Measurements from ENCODE around the gene LENG8.

The LENG8 gene

DNA sequence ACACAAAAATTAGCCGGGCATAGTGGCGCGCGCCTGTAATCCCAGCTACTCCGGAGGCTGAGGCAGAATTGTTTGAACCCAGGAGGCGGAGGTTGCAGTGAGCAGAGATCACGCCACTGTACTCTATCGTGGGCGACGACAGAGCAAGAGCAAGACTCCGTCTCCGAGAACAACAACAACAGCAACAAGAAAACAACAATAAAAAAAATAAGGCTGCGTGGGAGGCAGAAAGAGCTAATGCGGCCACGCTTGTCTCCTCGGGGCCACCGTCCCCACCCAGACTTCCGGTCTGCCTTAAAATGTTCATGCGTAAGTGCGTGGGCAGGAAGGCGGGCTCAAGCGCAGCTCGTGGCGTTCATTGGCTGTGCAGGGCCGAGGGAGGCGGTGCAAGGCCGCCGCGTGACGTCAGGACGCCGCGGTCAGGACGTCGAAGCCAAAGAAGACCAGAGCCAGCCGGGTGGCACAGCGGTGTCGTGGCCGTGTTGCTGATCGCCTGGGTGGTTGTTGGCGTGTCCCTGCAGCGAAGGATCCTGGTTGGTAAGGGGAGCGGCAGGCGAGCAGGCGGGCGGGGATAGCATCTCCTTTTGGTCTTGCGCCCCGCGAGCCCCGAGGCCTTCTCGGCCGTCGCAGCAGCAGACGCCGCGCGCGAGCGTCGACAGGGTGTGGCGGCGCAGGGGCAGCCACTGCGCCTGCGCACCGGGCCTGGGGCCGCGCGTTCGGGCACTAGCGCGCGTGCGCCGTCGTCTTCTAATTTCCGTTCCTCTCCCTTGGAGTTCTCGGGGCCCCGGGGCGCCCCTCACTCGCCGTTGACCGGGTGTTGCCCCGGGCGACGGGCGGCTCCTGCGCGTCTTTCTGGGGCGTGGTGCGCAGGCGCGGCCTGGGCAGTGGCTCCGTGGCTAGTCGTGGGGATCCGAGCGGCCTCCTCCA lies at the start of gene LENG8:
LENG8 (plus strand) TSS at position 426 of the 927 bp plus-strand sequence. CDS start 2,146 bp downstream, outside the sequence.
- peak; percentile 76 to 98 (median 96) for DNase-seq

DNA sequence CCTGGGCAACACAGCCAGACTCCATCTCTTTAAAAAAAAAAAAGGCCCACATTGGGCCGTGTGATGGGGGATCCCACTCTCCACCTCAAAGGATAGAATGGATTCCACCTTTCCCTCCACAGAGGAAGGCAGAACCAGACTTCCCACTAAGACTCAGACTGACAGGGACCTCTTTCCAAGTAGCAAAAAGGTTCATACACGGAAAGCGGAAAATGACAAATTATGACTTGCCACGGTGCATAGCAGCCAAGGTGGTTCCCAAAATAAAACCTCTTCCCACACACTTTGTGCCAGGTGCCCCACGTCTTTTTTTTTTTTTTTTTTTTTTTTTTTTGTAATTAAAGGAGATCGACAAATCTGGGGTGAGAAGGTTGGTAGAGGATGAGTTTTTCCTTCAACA lies 48.1 kb upstream of the LENG8 start:
- no peak for DNase-seq

DNA sequence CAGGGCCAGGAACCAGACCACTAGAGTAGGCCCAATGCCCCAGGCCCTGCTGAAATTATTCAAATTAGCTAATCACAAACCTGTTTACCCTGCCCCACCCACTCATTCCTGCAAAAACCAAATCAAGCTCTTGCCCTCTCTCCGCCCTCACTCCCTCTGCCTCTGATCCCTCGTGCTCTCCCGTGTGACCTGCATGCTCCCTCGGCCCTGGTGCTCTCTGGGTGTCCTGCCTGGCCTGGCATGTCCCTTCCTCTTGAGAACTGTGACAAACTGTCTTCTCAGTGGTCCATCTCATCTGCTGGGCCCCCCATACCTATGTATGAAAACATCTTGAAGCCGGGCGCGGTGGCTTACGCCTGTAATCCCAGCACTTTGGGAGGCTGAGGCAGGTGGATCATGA lies 45.9 kb upstream of the LENG8 start:
- DNase-seq: no peak

DNA sequence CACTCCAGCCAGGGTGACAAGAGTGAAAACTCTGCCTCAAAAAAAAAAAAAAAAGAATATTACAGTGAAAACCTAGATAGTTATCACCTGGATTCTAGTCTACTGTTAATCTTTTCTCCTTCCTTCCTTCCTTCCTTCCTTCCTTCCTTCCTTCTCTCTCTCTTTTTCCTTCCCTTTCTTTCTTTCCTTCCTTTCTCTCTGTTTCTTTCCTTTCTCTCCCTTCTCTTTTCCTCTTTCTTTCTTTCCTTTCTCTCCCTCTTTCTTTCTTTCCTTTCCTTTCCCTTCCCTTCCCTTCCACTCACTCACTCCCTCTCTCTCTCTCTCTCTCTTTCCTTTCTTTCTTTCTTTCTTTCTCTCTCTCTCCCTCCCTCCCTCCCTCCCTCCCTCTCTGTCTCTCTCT lies 43.4 kb upstream of the LENG8 start:
- no peak for DNase-seq

DNA sequence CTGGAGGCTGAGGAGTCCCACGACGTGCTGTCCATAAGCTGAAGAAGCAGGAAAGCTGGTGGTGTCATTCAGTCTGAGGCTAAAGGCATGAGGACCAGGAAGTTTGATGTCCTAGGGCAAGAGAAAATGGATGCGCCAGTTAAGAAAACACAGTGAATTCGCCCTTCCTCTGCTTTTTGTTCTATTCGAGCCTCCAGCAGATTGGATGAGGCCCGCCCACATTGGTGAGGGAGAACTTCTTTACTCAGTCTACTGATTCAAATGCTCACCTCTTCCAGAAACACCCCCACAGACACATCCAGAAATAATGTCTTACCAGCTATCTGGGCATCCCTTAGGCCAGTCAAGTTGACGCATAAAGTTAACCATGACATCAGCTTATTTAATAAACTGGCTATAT lies 41.2 kb upstream of the LENG8 start:
- no peak for DNase-seq

DNA sequence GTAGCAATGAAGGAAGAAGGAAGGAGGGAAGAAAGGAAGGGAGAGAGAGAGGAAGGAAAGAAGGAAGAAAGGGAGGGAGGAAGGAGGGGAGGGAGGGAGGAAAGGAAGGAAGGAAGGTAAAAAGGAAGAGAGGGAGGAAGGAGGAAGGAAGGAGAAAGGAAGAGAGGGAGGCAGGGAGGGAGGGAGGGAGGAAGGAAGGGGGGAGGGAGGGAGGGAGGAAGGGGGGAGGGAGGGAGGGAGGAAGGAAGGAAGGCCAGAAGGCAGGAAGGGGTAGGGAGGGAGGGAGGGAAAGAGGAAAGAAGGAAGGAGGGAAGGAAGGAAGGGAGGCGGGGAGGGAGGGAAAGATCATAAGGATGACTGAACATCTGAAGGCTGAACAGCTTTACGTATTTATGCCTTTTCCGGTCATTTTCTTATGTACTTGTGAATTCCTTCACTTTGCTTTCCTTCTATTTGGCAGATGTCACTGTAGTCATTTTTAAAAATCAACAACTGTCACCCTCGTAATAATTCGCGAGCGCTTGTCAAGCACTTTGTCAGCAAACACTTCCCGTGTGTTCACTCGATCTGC lies 40.5 kb upstream of the LENG8 start:
- no peak for DNase-seq

DNA sequence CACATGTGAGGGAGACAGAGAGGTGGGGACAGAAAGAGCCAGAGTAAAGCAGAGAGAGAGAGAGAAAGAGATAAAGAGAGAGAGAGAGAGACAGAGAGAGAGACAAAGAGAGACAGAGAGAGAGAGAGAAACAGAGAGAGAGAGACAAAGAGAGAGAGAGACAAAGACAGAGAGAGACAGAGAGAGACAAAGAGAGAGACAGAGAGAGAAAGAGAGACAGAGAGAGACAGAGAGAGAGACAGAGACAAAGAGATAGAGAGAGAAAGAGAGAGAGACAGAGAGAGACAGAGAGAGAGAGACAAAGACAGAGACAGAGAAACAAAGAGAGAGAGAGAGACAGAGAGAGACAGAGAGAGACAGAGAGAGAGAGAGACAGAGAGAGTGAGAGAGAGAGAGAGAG lies 38.0 kb upstream of the LENG8 start:
- DNase-seq: no peak

DNA sequence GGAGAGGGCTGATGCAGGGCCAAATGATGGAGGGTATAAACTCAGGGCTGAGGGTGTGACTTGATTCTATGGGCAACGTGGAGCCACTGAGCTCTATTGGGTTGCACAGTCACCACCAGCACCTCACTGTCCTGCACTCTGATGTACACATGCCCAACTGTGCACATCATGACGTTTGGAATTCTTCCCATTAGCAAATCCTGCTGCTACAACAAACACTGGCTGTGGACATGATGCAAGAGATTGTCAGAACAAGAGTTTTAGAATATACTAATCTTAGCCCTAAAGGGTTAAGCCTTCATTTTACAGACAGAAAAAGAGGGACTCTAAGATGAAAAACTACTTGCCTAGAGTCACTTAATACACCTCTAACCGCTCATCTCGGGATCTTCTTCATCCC lies 36.1 kb upstream of the LENG8 start:
- DNase-seq: no peak

DNA sequence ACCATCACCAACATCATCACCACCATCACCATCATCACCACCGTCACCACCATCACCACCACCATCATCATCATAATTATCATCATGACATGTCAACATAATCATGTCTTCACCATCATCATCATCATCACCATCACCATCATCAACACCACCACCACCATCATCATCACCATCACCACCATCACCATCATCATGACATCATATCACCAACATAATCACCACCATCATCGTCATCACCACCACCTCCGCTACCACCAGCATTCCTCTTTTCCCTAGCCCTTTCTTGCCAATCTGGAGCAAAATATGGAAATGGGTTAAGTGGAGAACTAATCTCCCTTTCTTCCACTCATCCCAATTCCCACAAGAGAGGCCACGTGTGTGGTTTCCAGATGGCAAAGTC lies 34.8 kb upstream of the LENG8 start:
- no peak for DNase-seq

DNA sequence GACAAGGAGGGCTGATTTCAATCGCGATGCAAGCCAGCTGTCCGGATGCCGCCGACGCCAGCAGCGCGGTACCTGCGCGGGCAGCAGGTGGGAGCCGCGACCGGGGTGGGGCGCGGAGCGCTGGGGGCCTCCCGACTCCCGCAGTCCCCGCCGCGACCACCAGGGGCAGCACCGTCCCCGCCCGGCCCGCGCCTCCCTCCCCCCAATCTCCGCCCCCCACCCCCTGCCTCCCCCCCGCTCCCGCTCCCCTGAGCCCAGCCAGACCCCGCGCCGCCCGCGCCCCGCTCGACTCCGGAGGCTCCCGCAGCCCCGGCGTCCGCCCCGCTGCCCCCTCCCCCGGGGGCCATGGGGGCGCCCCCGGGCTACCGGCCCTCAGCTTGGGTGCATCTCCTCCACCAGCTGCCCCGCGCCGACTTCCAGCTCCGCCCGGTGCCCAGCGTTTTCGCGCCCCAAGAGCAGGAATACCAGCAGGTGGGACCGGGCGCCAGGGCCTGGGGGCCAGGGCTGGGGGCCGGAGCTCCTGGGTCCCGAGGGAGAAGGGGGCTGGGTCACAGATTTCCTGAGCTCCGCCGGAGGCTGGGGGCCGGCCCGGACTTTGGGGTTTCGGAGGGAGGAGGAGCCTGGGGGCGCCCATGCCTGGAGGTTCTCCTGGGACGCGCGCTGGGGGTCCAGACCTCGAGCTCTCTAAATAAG lies 33.6 kb upstream of the LENG8 start, which contains the start of gene TTYH1:
TTYH1 (plus strand) TSS at position 257 of the 693 bp plus-strand sequence; CDS start at position 346, 89 bp downstream.
- peak in 10 of 14 donors; percentile 12 to 83 (median 44) for DNase-seq

DNA sequence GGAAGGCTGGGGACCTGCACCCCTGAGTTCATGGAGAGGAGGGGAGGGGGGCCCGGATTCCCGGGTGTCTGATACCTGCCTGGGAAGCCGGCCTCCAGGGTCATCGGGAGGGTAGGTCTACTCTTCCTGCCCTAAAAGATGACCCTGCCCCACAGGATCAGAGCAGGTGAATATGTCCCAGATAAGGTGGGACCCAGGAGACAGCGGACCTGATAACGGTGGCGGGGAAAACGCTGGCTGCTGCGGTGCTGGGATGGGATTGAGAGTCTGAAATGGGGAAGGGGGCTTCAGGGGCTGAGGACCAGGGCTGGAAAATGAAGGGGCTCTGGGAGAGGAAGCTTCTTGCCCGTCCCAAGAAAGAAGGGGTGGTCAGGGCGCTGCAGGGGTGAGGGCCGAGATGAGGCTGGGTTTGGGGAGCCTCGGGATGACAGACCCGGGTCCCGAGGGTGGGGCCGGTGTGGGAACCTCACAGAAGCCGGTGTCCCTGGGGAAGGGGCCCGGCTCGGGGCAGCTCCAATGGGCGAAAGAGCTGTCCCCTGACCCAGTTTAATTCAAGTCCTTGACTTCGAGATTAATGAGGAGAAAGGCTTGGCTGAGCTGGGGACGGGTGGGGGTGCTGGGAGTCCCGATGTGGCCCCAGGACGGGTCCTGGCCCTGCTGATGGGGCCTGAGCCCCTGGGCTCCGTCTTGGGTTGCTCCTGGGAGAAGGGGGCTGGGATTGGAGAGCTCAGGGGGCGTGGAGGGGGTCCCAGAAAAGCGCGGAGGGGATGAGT lies 32.9 kb upstream of the LENG8 start:
- DNase-seq: peak in 3 of 14 donors; percentile 24 to 54 (median 48)

DNA sequence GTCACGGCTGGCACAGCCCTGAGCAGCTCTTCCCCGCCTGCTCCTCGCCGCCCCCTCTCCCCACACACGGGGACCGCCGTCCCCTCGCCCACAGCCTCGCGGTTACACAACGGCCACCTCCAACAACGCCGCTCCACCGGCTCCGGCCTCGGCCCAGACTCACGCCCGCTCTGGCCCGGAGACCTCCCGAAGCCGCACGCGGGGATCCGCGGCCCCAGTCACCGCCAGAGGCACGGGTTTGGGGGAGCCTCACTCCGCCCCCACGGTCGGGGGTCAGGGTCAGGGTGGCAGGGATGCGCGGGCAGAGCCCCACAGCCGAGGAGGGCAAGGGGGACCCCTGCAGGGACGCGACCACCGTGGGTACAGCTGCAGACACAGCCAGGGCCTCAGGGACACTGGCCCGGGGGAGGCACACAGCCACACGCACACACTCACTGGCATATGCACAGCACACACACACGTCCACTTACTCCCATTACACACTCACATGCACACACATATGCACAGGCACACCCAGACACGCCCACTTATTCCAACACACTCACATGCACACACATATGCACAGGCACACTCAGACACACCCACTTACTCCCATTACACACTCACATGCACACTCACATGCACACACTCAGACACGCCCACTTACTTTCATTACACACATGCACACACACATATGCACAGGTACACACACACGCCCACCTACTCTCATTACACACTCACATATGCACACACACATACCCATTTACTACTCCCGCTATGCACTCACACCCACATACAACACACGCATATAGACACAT lies 32.1 kb upstream of the LENG8 start:
- DNase-seq: peak in 2 of 14 donors; percentile 34 to 52

DNA sequence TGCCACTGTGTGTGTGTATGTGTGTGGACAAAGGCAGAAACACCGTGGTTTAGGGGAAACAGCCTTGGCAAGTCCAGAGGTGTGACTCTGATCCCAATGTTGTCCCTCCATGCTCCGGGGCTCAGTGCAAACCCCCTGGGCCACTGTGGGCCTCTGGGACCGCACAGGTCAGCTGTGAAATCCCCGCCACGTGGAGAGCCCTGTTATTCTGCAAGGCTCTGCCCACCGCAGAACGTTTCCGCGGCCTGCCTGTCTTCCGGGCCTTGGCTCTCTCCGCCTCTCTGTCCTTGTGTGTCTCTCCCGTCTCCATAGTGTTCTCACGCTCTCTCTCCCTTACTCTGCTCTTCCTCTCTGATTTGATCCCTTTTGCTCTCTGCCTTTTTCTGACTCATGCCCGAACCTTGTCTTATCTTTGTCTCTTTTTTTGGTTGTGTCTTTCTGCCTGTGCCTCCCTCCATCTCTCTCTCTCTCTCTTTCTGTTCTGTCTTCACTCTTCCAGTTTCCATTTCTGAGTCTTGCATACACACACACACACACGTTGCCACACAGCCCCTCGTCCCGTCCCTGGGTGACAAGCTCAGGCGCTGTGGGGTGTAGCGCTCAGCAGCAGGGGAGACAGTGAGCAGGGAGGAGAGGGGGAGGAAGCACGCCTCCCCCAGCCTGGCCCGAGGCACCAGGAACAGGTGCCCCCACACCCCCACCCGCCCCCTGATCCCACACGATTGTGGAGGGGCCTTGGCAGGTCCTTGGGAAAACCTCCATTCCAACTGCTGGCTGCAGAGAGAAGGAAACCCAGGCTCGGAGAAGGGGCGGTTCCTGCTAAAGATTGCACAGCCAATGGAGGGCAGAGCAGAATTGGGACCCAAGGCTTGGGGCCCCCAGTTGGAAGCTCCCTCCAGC lies 30.7 kb upstream of the LENG8 start:
- DNase-seq: peak in 7 of 14 donors; percentile 40 to 79 (median 54)

DNA sequence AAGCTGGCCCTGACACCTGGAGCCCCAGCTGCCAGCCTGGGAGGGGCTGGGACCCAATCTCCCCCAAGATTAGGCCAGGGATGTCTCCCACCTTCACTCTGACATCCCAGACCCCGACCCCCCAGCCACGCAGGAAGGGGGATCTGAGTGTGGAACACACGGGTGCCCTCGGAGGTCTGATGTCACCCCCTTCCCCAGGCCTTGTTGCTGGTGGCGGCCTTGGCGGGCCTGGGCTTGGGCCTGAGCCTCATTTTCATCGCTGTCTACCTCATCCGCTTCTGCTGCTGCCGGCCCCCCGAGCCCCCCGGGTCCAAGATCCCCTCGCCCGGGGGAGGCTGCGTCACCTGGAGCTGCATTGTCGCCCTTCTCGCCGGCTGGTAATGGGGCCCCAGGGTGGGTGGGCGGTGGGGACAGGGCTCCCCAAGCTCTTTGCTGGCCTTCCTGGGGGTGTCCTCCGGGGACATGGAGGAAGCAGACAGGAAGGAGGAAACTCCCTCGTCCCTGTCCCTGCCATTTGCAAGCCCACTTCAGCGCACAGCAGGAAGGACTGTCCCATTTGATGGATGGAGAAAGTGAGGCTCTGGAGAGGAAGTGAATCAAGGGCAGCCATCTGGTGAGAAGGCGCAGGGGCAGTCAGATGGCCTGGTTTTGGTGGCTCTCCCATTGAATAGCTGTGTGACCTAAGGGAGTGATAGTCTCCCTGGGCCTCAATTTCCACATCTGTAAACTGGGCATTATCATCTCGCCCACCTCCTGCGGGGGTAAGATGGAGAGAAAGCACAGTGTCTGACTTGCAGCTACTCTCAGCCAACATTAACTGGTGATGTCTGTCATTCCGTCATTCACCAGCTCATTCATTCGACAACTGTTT lies 29.8 kb upstream of the LENG8 start:
- peak in 1 of 14 donors; percentile 35 for DNase-seq

DNA sequence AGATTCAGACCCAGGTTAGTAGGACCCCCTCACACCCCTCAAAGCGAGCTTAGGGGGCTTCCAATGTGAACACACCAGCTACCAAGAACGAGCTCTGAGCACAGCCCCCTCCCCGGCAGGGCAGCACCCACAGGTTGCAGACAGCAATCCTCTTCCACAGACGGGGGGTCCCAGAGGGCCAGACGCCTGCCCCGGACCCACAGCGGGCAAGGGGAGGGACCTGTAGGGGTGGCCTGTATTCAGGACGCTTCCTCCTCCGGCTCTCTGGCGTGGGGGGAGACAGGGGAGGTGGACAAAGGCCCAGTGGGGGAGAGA lies 29.0 kb upstream of the LENG8 start:
- no peak for DNase-seq

DNA sequence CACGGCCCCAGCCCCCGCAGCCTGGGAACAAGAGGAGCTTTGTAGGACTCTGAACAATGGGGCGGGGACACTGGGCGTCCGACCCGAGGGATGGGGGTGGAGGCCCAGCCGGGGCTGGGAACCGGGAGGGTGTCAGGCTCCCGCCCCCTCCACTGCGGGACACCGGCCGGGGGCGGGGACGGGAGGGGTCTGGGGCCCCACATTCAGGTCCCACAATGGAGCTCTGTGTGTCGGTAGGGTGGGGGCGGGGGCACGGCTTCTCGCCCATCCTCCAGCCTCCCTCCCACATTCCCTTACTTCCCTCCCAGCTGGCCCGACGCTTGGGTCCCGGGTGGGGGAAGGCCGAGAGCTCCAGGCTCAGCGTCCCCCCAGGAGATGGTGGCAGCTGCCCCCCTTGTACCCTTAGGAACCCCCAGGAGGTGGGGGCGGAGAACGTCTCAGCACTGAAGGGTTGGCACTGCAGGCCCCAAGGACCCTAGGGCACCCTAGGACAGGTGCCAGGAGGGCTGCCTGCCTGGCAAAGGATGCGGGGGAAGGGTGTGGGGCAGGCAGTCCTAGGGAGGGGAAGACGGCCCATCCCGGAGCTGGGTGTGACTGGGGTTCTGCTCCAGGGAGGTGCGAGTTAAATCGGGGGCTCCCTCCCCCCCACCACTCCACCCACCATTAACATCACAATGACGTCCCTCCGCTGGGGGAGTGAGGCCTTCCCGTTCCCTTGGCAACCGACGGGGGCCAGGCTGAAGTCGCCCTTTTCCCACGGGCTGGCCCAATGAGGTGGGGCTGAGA lies 28.4 kb upstream of the LENG8 start:
- peak in 13 of 14 donors; percentile 70 to 99 (median 95) for DNase-seq

DNA sequence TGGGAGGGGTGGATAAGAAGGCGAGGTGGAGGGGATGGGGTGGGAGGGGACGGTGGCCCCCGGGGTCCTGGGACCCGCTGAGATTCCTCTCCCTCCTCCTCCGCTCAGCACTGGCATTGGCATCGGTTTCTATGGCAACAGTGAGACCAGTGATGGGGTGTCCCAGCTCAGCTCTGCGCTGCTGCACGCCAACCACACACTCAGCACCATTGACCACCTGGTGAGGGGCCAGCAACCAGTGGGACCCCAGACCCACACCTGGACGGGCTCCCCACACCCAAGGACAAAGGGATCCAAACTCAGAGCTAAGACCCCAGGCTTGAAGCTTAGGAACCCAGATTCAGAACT lies 27.9 kb upstream of the LENG8 start:
- DNase-seq: peak in 1 of 14 donors; percentile 75

DNA sequence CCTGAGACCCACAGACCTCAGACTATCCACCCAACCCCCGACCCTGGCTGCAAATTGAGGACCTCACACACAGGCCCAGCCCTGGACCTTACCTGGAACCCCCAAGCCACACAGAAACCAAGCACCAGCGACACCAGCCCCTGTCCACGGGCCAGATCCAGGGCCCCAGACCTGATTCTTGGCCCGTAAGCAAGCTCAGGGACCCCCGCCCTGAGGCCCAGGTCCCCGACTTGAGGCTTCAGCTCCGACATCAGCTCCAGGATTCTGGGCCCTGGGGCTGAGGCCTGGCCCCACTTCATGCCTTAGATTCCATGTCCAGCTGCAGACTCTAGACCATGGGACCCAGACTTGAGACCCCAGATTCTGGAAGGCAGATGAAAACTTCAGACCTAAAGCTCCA lies 27.5 kb upstream of the LENG8 start:
- DNase-seq: no peak

DNA sequence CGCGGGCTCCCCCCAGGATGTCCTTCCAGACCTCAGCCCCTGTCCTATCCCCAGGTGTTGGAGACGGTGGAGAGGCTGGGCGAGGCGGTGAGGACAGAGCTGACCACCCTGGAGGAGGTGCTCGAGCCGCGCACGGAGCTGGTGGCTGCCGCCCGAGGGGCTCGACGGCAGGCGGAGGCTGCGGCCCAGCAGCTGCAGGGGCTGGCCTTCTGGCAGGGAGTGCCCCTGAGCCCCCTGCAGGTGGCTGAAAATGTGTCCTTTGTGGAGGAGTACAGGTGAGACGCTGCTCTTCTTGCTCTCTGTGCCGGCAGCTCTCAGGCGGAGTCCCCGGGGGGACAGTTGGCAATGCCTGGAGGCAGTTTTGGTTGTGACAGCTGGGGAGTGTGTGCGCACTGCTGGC lies 26.9 kb upstream of the LENG8 start:
- peak in 1 of 14 donors; percentile 23 for DNase-seq

Measured in C1 segment of cervical spinal cord (tissue), 14 donors.